HG02870 (cell line): ENCODE data around the gene PHF13.
A peak's percentile ranks its signal among the peaks of the same experiment; 100 is the strongest.

Source experiments
- ATAC-seq: cut with Tn5 transposase; IDR thresholded peaks from one replicate; pipeline ENCODE4 v1.9.1; 2021; ENCODE audit warnings: mild to moderate bottlenecking, moderate library complexity; ENCODE audit not compliant: unreplicated experiment

Gene PHF13

DNA sequence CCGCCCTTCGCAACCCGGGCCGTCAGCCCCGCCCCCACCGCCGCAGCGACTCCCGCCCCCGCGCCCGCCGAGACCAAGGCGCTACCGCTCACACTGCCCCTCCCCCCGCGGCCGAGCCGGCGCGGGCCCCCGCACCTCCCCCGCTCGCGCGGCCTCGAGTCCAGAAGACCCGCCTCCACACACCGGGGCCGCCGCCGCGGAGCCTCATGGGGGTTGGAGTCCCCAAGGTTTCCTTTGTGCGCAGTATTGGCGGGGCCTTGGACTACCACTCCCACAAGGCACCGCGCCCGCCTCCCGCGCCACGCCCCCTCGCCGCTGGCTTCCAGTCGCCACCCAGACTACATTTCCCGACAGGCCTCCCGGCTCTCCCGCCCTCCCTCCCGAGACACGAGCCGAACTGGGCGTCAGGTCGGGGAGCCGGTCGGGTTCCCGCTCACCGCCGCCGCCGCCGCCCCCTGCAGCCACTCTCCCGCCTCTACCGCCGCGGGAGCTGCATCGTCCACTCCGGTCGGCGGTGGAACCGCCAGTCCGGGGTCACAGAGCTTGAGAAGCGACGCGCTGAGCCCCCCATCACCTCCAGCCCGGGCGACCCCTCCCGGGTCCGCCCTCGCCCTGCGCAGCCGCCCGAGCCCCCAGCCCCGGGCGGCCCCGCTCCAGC, at the start of gene PHF13:
Gene PHF13, plus strand, starts transcription at position 371 of the 658 bp plus-strand sequence. CDS start 336 bp downstream, outside the sequence.
- ATAC-seq = peak; percentile 88

DNA sequence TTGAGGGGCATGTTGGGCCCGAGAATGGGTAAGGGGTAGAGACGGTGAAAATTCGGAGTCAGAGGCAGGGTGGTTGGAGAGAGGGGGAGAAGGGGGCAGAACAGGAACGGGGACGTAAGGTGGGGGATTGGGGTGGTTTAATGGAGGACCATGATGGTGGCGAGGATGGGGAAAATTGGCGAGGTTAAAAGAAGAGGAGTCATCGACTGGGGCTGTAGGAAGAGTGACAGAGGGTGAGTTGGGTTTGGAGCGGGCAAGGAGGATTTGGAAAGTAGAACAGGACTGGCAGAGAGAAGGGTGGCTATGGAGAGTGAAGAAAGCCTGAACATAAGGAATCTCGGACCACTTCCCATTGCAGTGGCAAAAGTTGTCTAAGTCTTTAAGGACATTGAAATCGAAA, 44.5 kb upstream of the PHF13 start:
- no peak for ATAC-seq

- ATAC-seq = no peak
These were observed 43.4 kb upstream of the PHF13 start for GRCh38 chr1:6570100-6570499.

GRCh38 chr1:6570987-6571386, 42.5 kb upstream of the PHF13 start:
- no peak for ATAC-seq

DNA sequence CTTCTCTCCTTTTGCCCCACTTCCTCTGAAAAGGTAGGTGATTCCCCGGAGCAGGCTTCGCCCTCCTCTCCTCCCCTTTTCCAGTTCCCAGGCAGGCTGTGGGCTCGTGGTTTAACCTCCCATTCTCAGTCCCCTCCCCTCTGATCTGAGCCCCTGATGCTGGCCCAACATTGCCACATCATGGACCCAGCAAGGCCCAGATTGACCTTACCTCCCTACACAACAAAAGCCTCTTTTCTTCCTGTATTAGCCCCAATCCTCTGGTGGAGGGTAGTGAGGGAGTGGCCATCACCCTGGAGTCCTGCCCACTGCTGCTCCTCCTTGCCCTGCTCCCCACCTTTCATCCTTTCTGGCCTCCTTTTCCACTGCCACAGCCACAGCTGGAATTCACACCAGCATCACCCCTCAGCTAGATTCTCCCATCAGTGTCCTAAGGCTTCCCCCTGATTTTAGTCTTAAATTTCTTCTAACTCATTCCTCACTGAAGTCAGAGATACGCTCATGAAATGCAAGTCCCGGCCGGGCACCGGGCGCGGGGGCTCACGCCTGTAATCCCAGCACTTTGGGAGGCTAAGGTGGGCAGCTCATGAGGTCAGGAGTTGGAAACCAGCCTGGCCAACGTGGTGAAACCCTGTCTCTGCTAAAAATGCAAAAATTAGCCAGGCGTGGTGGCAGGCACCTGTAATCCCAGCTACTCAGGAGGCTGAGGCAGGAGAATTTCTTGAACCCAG, 40.7 kb upstream of the PHF13 start:
- no peak for ATAC-seq

DNA sequence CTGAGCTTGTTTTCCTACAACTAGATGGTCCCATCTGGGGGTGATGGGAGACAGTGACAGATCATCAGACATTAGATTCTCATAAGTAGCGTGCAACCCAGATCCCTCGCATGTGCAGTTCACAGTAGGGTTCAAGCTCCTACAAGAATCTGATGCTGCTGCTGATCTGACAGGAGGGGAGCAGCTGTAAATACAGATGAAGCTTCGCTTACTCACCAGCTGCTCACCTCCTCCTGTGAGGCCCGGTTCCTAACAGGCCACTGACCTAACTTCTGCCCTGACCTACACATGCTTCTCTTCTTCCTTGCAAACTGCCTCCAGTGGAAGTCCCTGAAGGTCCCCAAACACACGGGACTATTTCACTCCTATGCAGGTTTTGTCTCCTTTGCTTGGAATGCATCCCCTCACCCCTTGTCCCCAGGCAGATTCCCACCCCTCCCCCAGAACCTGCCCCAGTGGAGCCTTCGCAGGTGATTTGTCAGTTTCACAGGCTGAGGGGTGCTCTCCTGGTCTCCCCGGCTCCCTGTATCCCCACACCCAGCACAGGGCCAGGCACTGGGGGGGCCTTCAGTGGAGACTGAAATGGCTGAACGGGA, 39.4 kb upstream of the PHF13 start:
- ATAC-seq = no peak

DNA sequence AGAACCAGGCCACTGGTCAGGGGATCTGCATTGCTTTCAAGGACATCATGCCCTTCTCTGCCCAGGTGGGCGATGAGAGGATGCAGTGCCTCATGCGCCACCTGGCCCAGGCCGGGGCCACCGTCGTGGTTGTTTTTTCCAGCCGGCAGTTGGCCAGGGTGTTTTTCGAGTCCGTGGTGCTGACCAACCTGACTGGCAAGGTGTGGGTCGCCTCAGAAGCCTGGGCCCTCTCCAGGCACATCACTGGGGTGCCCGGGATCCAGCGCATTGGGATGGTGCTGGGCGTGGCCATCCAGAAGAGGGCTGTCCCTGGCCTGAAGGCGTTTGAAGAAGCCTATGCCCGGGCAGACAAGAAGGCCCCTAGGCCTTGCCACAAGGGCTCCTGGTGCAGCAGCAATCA, 38.7 kb upstream of the PHF13 start:
- no peak for ATAC-seq

- no peak for ATAC-seq
These were observed 35.6 kb upstream of the PHF13 start for GRCh38 chr1:6577831-6578525.

DNA sequence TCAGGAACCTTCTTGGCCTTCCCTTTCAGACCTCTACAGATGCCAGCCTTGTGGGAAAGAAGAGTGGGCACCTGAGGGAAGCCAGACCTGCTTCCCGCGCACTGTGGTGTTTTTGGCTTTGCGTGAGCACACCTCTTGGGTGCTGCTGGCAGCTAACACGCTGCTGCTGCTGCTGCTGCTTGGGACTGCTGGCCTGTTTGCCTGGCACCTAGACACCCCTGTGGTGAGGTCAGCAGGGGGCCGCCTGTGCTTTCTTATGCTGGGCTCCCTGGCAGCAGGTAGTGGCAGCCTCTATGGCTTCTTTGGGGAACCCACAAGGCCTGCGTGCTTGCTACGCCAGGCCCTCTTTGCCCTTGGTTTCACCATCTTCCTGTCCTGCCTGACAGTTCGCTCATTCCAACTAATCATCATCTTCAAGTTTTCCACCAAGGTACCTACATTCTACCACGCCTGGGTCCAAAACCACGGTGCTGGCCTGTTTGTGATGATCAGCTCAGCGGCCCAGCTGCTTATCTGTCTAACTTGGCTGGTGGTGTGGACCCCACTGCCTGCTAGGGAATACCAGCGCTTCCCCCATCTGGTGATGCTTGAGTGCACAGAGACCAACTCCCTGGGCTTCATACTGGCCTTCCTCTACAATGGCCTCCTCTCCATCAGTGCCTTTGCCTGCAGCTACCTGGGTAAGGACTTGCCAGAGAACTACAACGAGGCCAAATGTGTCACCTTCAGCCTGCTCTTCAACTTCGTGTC, 34.7 kb upstream of the PHF13 start:
- no peak for ATAC-seq

GRCh38 chr1:6579374-6580118, 34.0 kb upstream of the PHF13 start, which contains the start of gene ZBTB48:
ZBTB48 (plus strand) TSS chr1:6579994; CDS start chr1:6580610, 616 bp downstream.
- peak; percentile 93 for ATAC-seq

GRCh38 chr1:6580119-6580592, 33.4 kb upstream of the PHF13 start:
- ATAC-seq = peak; percentile 19

GRCh38 chr1:6580593-6581409, 32.7 kb upstream of the PHF13 start:
- ATAC-seq = no peak

- no peak for ATAC-seq
These were observed 31.8 kb upstream of the PHF13 start for GRCh38 chr1:6581561-6582305.

DNA sequence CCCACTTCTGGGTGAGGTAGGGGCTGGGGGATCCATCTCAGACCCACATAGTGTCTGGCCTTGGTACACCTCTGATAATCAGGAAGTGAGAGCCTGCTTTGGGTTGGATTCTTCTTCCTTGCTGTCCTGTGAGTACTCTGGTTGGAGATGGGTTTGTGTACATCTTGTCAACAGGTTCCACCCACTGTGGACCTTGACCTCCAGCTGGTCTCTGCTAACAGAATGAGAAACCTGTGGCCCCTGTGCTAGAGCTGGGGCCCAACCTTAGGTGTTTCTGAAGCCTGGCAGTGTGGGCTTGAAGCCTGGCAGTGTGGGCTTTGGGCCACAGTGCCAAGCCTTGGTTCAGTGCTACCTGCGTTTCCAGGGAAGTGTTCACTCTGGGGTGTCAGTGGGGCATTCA, 31.2 kb upstream of the PHF13 start:
- ATAC-seq = no peak

GRCh38 chr1:6584126-6585080, 29.1 kb upstream of the PHF13 start:
- ATAC-seq = no peak

DNA sequence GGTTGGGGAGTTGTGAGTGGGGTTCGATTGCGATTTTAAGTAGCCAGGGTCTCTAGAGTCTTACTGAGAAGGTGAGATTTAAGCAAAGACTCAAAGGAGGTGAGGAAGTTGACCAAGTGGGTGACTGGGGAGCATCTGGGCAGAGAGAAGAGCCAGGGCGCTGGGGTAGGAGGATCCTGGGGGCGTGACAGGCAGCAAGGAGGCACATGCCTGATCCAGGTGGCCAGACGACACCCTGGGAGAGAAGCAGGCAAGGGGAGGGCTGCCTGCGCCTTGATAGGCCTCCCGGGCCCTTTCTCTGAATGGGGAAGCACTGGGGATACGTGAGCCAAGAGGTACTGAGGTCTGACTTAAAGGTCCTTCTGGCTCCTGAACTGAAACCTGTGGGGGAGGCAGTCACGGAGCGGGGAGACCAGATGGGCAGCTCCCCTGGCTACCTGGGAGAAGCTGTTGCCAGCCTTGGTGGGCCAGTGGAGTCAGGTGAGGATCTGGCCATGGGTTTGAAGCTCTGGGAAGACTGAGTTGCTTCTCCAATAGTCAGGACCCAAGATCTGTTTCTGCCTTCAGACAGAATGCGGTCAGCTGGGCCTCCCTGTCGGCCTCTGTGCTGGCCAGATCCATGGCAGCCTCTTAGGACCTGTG, 28.3 kb upstream of the PHF13 start:
- no peak for ATAC-seq

DNA sequence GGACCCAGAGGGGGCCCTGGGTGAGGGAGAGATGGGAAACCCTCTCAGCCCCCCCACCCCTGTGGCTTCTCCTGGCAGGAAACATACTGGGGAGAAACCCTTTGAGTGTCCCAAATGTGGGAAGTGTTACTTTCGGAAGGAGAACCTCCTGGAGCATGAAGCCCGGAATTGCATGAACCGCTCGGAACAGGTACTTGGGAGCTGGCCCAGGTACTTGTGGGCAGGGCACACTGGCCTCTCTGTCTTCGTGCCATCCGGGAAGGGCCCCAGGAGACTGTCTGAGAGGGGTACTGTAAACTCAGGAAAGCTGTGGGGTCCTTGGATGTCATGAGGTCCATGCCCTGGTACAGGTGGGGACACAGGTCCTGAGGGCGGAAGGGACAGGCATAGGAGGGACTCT, 27.7 kb upstream of the PHF13 start:
- no peak for ATAC-seq
